ENCODE measurements around the gene NOTCH1.

NOTCH1 gene

GRCh38 chr9:136502196-136502595 lies 43.7 kb downstream of the NOTCH1 start:
- Histone ChIP-seq H2BK120ac (ENCODE audit: low read depth, low read length) (no peak overlapping the region), H2BK12ac (ENCODE audit: low read length) (no peak overlapping the region), H4K91ac (ENCODE audit: low read depth, low read length, poor library complexity) (no peak overlapping the region), H3K18ac (ENCODE audit: low read length) (no peak overlapping the region), H3K14ac (ENCODE audit: low read length) (no peak overlapping the region), H3K23ac (ENCODE audit: low read depth, low read length, poor library complexity) (no peak overlapping the region), H3K4me2 (ENCODE audit: insufficient read depth, low read length, poor library complexity, severe bottlenecking) (no peak overlapping the region), H2AFZ (ENCODE audit: low read length) (no peak overlapping the region), H3K4me3 (ENCODE audit: low read length in 2 of 2) (no peak overlapping the region), H3K9ac (ENCODE audit: low read depth, low read length, poor library complexity) (no peak overlapping the region), H2BK5ac (ENCODE audit: low read length) (no peak overlapping the region), H2AK5ac (ENCODE audit: low read depth, low read length) (no peak overlapping the region), H3K79me1 (ENCODE audit: low read depth, low read length) (peaks cover 27% of the 10 kb centered on the region), H3K27ac (replicated peaks; ENCODE audit: low read length) (no peak overlapping the region), H3K4ac (ENCODE audit: low read length) (no peak overlapping the region), H3K4me1 (ENCODE audit: control insufficient read depth in 2 of 2, insufficient read depth in 1 of 2, low read depth in 1 of 2, low read length in 2 of 2) (no peaks in the 10 kb centered on the region), H2BK15ac (ENCODE audit: low read length) (no peak overlapping the region), H3K36me3 (replicated peaks in 1 of 2; ENCODE audit: control insufficient read depth in 2 of 2, insufficient read depth in 2 of 2, low read length in 2 of 2) (peaks cover 81 to 96% of the 10 kb centered on the region in 2 donors), H4K8ac (ENCODE audit: low read depth, low read length) (no peak overlapping the region), H3K9me3 (replicated peaks in 1 of 2; ENCODE audit: control insufficient read depth in 2 of 2, insufficient read depth in 1 of 2, low read depth in 1 of 2, low read length in 2 of 2) (no peaks in the 10 kb centered on the region), H3K27me3 (ENCODE audit: control insufficient read depth in 3 of 3, insufficient read depth in 3 of 3, low read depth in 1 of 3, low read length in 3 of 3) (no peaks in the 10 kb centered on the region)
- DNase-seq (ENCODE audit: low spot score): no peak
- no CpG with 5 or more reads among the region's 38 CpGs for WGBS, 2 donors (ENCODE audit: extremely low coverage in 2 of 2, insufficient read length in 2 of 2, insufficient replicate concordance in 1 of 2)

GRCh38 chr9:136501686-136502085 lies 44.2 kb downstream of the NOTCH1 start:
- no peak for DNase-seq (ENCODE audit: low spot score)
- H3K14ac ChIP-seq (ENCODE audit: low read length): no peak overlapping the region
- no peak overlapping the region for H2AK5ac ChIP-seq (ENCODE audit: low read depth, low read length)
- peaks cover 28% of the 10 kb centered on the region for H3K79me1 ChIP-seq (ENCODE audit: low read depth, low read length)
- H3K23ac ChIP-seq (ENCODE audit: low read depth, low read length, poor library complexity): no peak overlapping the region
- H3K18ac ChIP-seq (ENCODE audit: low read length): no peak overlapping the region
- peaks cover 81 to 96% of the 10 kb centered on the region in 2 donors for H3K36me3 ChIP-seq (replicated peaks in 1 of 2; ENCODE audit: control insufficient read depth in 2 of 2, insufficient read depth in 2 of 2, low read length in 2 of 2)
- no peak overlapping the region for H2BK15ac ChIP-seq (ENCODE audit: low read length)
- H2BK5ac ChIP-seq (ENCODE audit: low read length): no peak overlapping the region
- H4K8ac ChIP-seq (ENCODE audit: low read depth, low read length): no peak overlapping the region
- H3K4me2 ChIP-seq (ENCODE audit: insufficient read depth, low read length, poor library complexity, severe bottlenecking): no peak overlapping the region
- H2AFZ ChIP-seq (ENCODE audit: low read length): no peak overlapping the region
- H4K91ac ChIP-seq (ENCODE audit: low read depth, low read length, poor library complexity): no peak overlapping the region
- no peak overlapping the region for H2BK120ac ChIP-seq (ENCODE audit: low read depth, low read length)
- no peaks in the 10 kb centered on the region for H3K27me3 ChIP-seq (ENCODE audit: control insufficient read depth in 3 of 3, insufficient read depth in 3 of 3, low read depth in 1 of 3, low read length in 3 of 3)
- H3K4me3 ChIP-seq (ENCODE audit: low read length in 2 of 2): no peak overlapping the region
- no peak overlapping the region for H2BK12ac ChIP-seq (ENCODE audit: low read length)
- H3K9me3 ChIP-seq (replicated peaks in 1 of 2; ENCODE audit: control insufficient read depth in 2 of 2, insufficient read depth in 1 of 2, low read depth in 1 of 2, low read length in 2 of 2): no peaks in the 10 kb centered on the region
- no peak overlapping the region for H3K9ac ChIP-seq (ENCODE audit: low read depth, low read length, poor library complexity)
- H3K4ac ChIP-seq (ENCODE audit: low read length): no peak overlapping the region
- H3K4me1 ChIP-seq (ENCODE audit: control insufficient read depth in 2 of 2, insufficient read depth in 1 of 2, low read depth in 1 of 2, low read length in 2 of 2): no peaks in the 10 kb centered on the region
- no CpG with 5 or more reads among the region's 23 CpGs for WGBS, 2 donors (ENCODE audit: extremely low coverage in 2 of 2, insufficient read length in 2 of 2, insufficient replicate concordance in 1 of 2)
- no peak overlapping the region for H3K27ac ChIP-seq (replicated peaks; ENCODE audit: low read length)

- H3K9ac ChIP-seq (ENCODE audit: low read depth, low read length, poor library complexity): peak overlapping the region; percentile 50
- no peaks in the 10 kb centered on the region for H3K27me3 ChIP-seq (ENCODE audit: control insufficient read depth in 3 of 3, insufficient read depth in 3 of 3, low read depth in 1 of 3, low read length in 3 of 3)
- peak overlapping the region; percentile 92 for H4K8ac ChIP-seq (ENCODE audit: low read depth, low read length)
- H2BK15ac ChIP-seq (ENCODE audit: low read length): no peak overlapping the region
- H2AK5ac ChIP-seq (ENCODE audit: low read depth, low read length): no peak overlapping the region
- H3K14ac ChIP-seq (ENCODE audit: low read length): no peak overlapping the region
- H3K36me3 ChIP-seq (replicated peaks in 1 of 2; ENCODE audit: control insufficient read depth in 2 of 2, insufficient read depth in 2 of 2, low read length in 2 of 2): peaks cover 81 to 97% of the 10 kb centered on the region in 2 donors
- no peak overlapping the region for H2AFZ ChIP-seq (ENCODE audit: low read length)
- H2BK5ac ChIP-seq (ENCODE audit: low read length): no peak overlapping the region
- DNase-seq (ENCODE audit: low spot score): no peak
- H3K27ac ChIP-seq (replicated peaks; ENCODE audit: low read length): no peak overlapping the region
- H3K79me1 ChIP-seq (ENCODE audit: low read depth, low read length): peaks cover 25% of the 10 kb centered on the region
- peak overlapping the region; percentile 73 for H3K23ac ChIP-seq (ENCODE audit: low read depth, low read length, poor library complexity)
- H3K4me3 ChIP-seq (ENCODE audit: low read length in 2 of 2): no peak overlapping the region
- no peak overlapping the region for H2BK12ac ChIP-seq (ENCODE audit: low read length)
- no peaks in the 10 kb centered on the region for H3K9me3 ChIP-seq (replicated peaks in 1 of 2; ENCODE audit: control insufficient read depth in 2 of 2, insufficient read depth in 1 of 2, low read depth in 1 of 2, low read length in 2 of 2)
- H2BK120ac ChIP-seq (ENCODE audit: low read depth, low read length): no peak overlapping the region
- H4K91ac ChIP-seq (ENCODE audit: low read depth, low read length, poor library complexity): no peak overlapping the region
- WGBS, 2 donors (ENCODE audit: extremely low coverage in 2 of 2, insufficient read length in 2 of 2, insufficient replicate concordance in 1 of 2): no CpG with 5 or more reads among the region's 50 CpGs
- no peak overlapping the region for H3K4ac ChIP-seq (ENCODE audit: low read length)
- H3K18ac ChIP-seq (ENCODE audit: low read length): no peak overlapping the region
- H3K4me1 ChIP-seq (ENCODE audit: control insufficient read depth in 2 of 2, insufficient read depth in 1 of 2, low read depth in 1 of 2, low read length in 2 of 2): no peaks in the 10 kb centered on the region
- H3K4me2 ChIP-seq (ENCODE audit: insufficient read depth, low read length, poor library complexity, severe bottlenecking): no peak overlapping the region
Measured at GRCh38 chr9:136499935-136500910, 45.6 kb downstream of the NOTCH1 start.

- Histone ChIP-seq H2BK12ac (ENCODE audit: low read length) (no peak overlapping the region), H3K27ac (replicated peaks; ENCODE audit: low read length) (no peak overlapping the region), H3K27me3 (ENCODE audit: control insufficient read depth in 3 of 3, insufficient read depth in 3 of 3, low read depth in 1 of 3, low read length in 3 of 3) (no peaks in the 10 kb centered on the region), H2AFZ (ENCODE audit: low read length) (no peak overlapping the region), H3K14ac (ENCODE audit: low read length) (no peak overlapping the region), H2BK5ac (ENCODE audit: low read length) (no peak overlapping the region), H2BK15ac (ENCODE audit: low read length) (no peak overlapping the region), H4K8ac (ENCODE audit: low read depth, low read length) (no peak overlapping the region), H3K79me1 (ENCODE audit: low read depth, low read length) (peaks cover 21% of the 10 kb centered on the region), H2AK5ac (ENCODE audit: low read depth, low read length) (no peak overlapping the region), H3K4ac (ENCODE audit: low read length) (no peak overlapping the region), H4K91ac (ENCODE audit: low read depth, low read length, poor library complexity) (no peak overlapping the region), H3K9me3 (replicated peaks in 1 of 2; ENCODE audit: control insufficient read depth in 2 of 2, insufficient read depth in 1 of 2, low read depth in 1 of 2, low read length in 2 of 2) (no peaks in the 10 kb centered on the region), H3K23ac (ENCODE audit: low read depth, low read length, poor library complexity) (no peak overlapping the region), H3K4me3 (ENCODE audit: low read length in 2 of 2) (no peak overlapping the region), H3K9ac (ENCODE audit: low read depth, low read length, poor library complexity) (peak overlapping the region; percentile 21), H3K36me3 (replicated peaks in 1 of 2; ENCODE audit: control insufficient read depth in 2 of 2, insufficient read depth in 2 of 2, low read length in 2 of 2) (peaks cover 72 to 97% of the 10 kb centered on the region in 2 donors), H3K18ac (ENCODE audit: low read length) (no peak overlapping the region), H2BK120ac (ENCODE audit: low read depth, low read length) (no peak overlapping the region), H3K4me1 (ENCODE audit: control insufficient read depth in 2 of 2, insufficient read depth in 1 of 2, low read depth in 1 of 2, low read length in 2 of 2) (no peaks in the 10 kb centered on the region), H3K4me2 (ENCODE audit: insufficient read depth, low read length, poor library complexity, severe bottlenecking) (no peak overlapping the region)
- no CpG with 5 or more reads among the region's 46 CpGs for WGBS, 2 donors (ENCODE audit: extremely low coverage in 2 of 2, insufficient read length in 2 of 2, insufficient replicate concordance in 1 of 2)
- no peak for DNase-seq (ENCODE audit: low spot score)
Measured at GRCh38 chr9:136499071-136499934, 46.5 kb downstream of the NOTCH1 start.
